WI38 (cell line): ENCODE data around the gene DLEC1.

ENCODE experiments used
- H3K4me3 ChIP-seq: 2 replicates; pipeline ENCODE4 v1.5.1; 2011; ENCODE audit warnings: low read depth, mild to moderate bottlenecking, control low read depth, low read length
- CTCF ChIP-seq: IDR thresholded peaks from 2 replicates; pipeline ENCODE4 v1.5.1; 2012; ENCODE audit warnings: low read depth, mild to moderate bottlenecking, control low read depth, low read length

Gene DLEC1

GRCh38 chr3:38110314-38111050 lies 71.5 kb downstream of the DLEC1 start:
- H3K4me3 ChIP-seq: no peak overlapping the region
- no peak for TF ChIP-seq CTCF

GRCh38 chr3:38111201-38111600 lies 72.2 kb downstream of the DLEC1 start:
- no peak for TF ChIP-seq CTCF
- H3K4me3 ChIP-seq: no peak overlapping the region

- H3K4me3 ChIP-seq: no peak overlapping the region
- no peak for TF ChIP-seq CTCF
Measured at GRCh38 chr3:38111696-38112377, 72.8 kb downstream of the DLEC1 start.

- TF ChIP-seq CTCF: no peak
Measured at GRCh38 chr3:38112378-38112761, 73.4 kb downstream of the DLEC1 start.

GRCh38 chr3:38114052-38114874 lies 75.3 kb downstream of the DLEC1 start:
- no peak for TF ChIP-seq CTCF

More at GRCh38 chr3:38112378-38112761, 73.4 kb downstream of the DLEC1 start:
- no peak overlapping the region for H3K4me3 ChIP-seq

GRCh38 chr3:38114875-38115644 lies 76.1 kb downstream of the DLEC1 start:
- no peak for TF ChIP-seq CTCF
- H3K4me3 ChIP-seq: no peak overlapping the region

More at GRCh38 chr3:38114052-38114874, 75.3 kb downstream of the DLEC1 start:
- H3K4me3 ChIP-seq: no peak overlapping the region
